ENCODE results near the gene TMEM120A. TPM values are rescaled to one million over a fixed set of nuclear protein-coding genes. Genes with fewer than 3 reads are reported as not detected.
"Not testable (repeated sequence)": the region's sequence is repeated elsewhere in the genome, so short reads cannot be mapped to it uniquely, and the experiment has no call there.

TMEM120A gene
- polyA plus RNA-seq = 32.2 TPM

DNA sequence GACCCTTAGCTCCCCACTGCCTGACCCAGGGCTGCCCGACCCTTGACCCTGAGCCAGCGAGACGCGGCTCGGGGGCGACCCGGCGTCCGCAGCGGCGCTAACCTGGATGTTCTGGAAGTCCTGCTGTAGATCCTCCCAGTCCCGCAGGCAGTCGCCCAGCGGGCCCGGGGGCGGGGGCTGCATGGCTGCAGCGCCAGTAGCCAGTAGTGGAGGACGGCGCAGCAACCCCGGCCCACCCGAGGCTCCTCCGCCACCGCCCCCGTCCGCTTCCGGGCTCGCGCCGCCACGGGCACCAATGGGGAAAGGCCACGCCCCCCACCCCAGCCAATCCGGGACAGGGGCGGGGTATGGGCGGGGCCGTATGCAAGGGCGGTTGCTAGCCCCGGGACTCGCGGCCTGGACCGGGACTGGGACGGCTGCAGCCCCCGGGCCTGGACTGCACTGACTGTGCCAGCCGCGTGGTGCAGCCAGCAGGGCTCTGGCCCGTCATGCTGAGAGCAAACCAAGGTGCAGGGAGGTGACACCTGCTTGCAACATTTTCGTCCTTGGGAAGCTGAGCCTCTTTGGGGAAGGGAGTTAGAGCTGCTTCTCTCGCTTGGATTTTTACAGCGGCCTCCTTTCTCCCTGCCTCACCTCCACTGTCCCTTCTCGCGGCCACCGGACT lies at the start of gene TMEM120A:
TMEM120A (minus strand) TSS at position 208 of the 664 bp plus-strand sequence; CDS start at position 183, 25 bp downstream.
- H3K9me3 Mint-ChIP-seq = no peaks in the 10 kb centered on the region
- peaks cover 7 to 21% (median 18%) of the 10 kb centered on the region in 3 donors for H3K4me1 Mint-ChIP-seq
- no peaks in the 10 kb centered on the region for H3K27me3 Mint-ChIP-seq
- H3K27ac Mint-ChIP-seq = peak within 1 kb of the TSS in 2 of 3 donors; percentile 70 to 80
- H3K36me3 Mint-ChIP-seq = peaks cover 6% of the 10 kb centered on the region
- H3K4me3 Mint-ChIP-seq = peak within 1 kb of the TSS; percentile 72 to 90 (median 82)

DNA sequence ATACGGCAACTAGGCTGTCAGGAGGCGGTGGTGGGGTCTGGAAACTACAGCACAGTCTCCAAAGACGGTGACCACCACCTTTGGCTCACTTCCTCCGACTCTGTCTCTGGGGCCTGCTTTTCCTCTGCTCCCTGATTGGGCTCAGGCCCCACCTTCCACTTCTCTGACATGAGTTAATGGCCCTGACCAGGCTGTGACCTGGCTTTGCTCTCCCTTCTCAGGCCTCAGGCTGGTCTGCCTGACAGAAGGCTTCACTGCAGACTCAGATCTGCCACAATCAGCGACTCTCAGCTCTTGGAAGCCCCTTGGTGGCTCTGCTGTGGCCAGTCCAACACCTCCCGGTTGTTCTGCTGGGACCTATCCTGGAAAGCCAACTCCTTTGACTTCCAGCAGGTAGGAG lies 45.7 kb upstream of the TMEM120A start:
- Mint-ChIP-seq H3K4me1 (peaks cover 5 to 10% (median 6%) of the 10 kb centered on the region in 3 donors), H3K36me3 (peaks cover 4% of the 10 kb centered on the region), H3K9me3 (no peaks in the 10 kb centered on the region), H3K27me3 (no peaks in the 10 kb centered on the region), H3K27ac (no peak overlapping the region), H3K4me3 (no peak overlapping the region)

DNA sequence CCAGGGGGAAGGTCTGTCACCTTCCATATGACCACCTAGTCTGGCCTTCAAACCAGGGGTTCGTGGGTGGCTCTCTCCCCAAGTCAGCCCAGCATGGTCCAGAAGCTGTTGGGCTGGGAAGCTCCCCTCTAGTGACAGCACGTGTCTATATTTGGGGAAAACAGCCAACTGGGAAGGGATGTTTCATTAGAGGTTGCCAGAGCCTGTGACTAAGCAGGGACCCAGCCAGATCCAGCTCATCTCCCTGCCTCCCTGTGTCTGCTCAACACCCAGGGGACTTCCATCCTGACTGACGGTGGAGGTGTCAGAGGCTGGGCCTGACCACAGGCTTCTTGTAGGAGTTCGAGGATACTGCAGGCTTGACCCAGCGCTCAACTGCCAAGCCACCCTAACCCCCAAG lies 42.9 kb upstream of the TMEM120A start:
- H3K4me1 Mint-ChIP-seq = peaks cover 5 to 6% (median 5%) of the 10 kb centered on the region in 3 donors
- no peak overlapping the region for H3K4me3 Mint-ChIP-seq
- no peaks in the 10 kb centered on the region for H3K9me3 Mint-ChIP-seq
- no peaks in the 10 kb centered on the region for H3K27me3 Mint-ChIP-seq
- H3K27ac Mint-ChIP-seq = no peak overlapping the region
- H3K36me3 Mint-ChIP-seq = peaks cover 4% of the 10 kb centered on the region

DNA sequence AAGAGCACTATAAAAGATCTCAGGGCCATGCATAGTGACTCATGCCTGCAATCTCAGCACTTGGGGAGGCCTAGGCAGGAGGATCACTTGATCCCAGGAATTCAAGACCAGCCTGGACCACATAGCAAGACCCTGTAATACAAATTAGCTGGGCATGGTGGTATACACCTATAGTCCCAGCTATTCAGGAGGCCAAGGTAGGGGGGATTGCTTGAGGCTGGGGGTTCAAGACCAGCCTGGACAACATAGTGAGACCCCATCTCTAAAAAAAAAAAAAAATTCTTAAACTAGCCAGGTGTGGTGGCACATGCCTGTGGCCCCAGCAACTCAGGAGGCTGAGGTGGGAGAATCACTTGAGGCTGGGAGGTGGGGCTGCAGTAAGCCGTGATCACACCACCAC lies 37.6 kb upstream of the TMEM120A start:
- Mint-ChIP-seq H3K36me3 (no peaks in the 10 kb centered on the region), H3K4me3 (no peak overlapping the region), H3K27me3 (no peaks in the 10 kb centered on the region), H3K4me1 (peaks cover 0 to 4% (median 2%) of the 10 kb centered on the region in 3 donors), H3K9me3 (no peaks in the 10 kb centered on the region), H3K27ac (no peak overlapping the region)

DNA sequence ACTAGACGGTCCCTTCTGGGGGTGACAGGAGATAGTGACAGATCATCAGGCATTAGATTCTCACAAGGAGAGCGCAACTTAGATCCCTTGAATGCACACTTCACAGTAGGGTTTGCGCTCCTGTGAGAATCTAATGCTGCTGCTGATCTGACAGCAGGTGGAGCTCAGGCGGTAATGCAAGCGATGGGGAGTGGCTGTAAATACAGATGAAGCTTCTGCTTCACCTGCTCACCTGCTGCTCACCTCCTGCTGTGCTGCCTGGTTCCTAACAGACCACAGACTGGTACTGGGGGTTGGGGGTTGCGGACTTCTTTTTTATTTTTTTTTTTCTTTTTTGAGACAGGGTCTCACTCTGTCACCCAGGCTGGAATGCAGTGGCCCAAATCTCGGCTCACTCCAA lies 35.3 kb upstream of the TMEM120A start:
- H3K36me3 Mint-ChIP-seq, H3K4me3 Mint-ChIP-seq, H3K27me3 Mint-ChIP-seq, H3K27ac Mint-ChIP-seq, H3K9me3 Mint-ChIP-seq, H3K4me1 Mint-ChIP-seq: not testable (repeated sequence)

DNA sequence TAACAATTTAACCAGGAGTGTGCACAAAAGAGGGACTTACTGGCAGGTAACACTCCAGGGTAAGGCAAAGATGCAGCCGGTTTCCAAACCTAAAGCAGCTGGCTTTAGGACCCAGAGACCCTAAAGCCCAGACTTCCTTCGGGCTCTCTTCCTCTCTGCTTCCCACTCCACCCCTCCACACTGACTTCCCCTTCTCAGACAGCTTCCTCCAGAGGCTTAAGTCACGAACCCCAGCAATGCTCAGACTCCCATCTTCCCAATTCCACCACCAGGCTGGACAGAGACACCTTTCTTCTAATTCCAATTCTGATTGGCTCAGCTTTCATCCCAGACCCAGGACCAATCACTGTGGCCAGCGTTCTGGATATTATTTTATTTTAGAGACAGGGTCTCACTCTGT lies 28.6 kb upstream of the TMEM120A start:
- Mint-ChIP-seq H3K4me3 (peak overlapping the region in 1 of 4 donors; percentile 42), H3K36me3 (peaks cover 5% of the 10 kb centered on the region), H3K9me3 (no peaks in the 10 kb centered on the region), H3K4me1 (peaks cover 4 to 8% (median 4%) of the 10 kb centered on the region in 3 donors), H3K27ac (no peak overlapping the region), H3K27me3 (no peaks in the 10 kb centered on the region)

DNA sequence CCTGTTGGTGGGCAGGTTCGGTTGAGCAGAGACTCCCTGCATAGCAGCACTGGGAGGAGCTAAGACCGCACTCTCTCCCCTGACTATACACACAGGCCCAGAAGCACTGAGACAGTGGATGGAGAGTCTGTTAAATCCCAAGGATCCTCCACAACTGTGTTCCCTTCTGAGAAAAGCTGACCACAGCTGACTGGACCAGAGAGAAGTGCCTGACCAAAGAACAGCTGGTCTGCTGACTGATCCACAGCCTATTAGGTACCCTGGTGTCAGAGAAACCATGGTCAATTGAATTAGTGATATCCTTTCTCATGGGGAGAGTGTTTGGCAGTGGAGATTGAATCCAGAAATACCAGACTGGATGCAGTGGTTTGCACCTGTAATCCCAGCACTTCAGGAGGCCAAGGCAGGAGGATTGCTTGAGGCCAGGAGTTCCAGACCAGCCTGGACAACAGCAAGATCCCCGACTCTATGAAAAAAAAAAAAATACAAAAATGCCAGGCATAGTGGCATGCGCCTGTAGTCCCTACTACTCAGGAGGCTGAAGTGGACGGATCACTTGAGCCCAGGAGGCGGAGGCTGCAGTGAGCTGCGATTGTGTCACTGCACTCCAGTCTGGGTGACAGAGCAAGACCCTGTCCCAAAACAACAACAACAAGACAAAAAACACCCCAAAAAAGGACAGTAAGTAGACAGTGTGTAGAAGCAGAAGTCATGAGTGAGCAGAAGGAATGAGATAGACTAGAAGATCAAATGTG lies 27.8 kb upstream of the TMEM120A start:
- no peaks in the 10 kb centered on the region for H3K9me3 Mint-ChIP-seq
- no peak overlapping the region for H3K27ac Mint-ChIP-seq
- peaks cover 5% of the 10 kb centered on the region for H3K36me3 Mint-ChIP-seq
- H3K4me1 Mint-ChIP-seq = peaks cover 4 to 8% (median 4%) of the 10 kb centered on the region in 3 donors
- H3K27me3 Mint-ChIP-seq = no peaks in the 10 kb centered on the region
- H3K4me3 Mint-ChIP-seq = peak overlapping the region in 1 of 4 donors; percentile 30

DNA sequence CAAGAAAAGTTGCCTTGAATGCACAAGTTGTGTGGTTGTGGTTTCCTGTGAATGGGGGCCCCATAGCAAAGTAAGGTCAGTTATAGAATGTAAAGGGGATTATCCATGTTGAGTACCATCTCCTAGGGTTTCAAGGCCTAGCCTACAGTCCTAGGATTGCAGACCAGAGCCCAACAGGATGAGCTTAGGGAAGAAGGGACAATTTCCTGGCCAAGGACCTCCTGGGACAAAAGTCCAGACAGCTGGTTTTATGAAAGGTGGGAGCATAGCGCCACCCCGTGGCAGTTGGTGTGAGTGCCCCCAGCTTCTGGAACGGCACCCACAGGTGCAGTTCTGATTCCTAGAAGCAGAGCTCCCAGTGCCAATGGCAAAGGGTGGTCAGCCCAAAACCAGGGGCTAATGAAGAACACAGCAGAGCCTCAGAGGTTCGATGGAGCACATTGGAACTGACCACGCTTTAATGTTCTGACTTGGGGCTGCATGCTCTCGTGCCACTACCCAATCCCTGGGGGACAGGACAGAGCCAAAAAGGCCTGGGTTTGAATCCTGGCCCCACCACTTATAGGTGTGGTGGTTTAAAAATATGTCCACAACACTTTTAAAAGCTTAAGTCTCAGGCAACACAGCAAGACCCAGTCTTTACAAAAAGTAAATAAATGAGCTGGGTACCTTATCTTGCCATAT lies 25.8 kb upstream of the TMEM120A start:
- H3K4me3 Mint-ChIP-seq = no peak overlapping the region
- H3K27me3 Mint-ChIP-seq = no peaks in the 10 kb centered on the region
- H3K4me1 Mint-ChIP-seq = peaks cover 4 to 9% (median 4%) of the 10 kb centered on the region in 3 donors
- no peaks in the 10 kb centered on the region for H3K9me3 Mint-ChIP-seq
- H3K36me3 Mint-ChIP-seq = peaks cover 4% of the 10 kb centered on the region
- H3K27ac Mint-ChIP-seq = peak overlapping the region in 1 of 3 donors; percentile 63

DNA sequence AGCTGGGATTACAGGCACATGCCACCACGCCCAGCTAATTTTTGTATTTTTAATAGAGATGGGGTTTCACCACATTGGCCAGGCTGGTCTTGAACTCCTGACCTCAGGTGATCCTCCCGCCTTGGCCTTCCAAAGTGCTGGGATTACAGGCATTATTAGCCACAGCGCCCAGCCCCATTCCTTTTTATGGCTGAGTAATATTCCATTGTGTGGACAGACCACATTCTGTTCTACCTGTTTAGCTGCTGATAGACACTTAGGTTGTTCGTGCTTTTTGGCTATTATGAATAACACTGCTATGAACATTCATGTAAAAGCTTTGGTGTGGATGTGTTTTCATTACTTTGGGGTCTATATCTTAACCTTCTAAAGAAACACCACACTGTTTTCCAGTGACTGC lies 24.1 kb upstream of the TMEM120A start:
- not testable (repeated sequence) for H3K9me3 Mint-ChIP-seq, H3K27me3 Mint-ChIP-seq, H3K27ac Mint-ChIP-seq, H3K4me1 Mint-ChIP-seq, H3K4me3 Mint-ChIP-seq, H3K36me3 Mint-ChIP-seq

DNA sequence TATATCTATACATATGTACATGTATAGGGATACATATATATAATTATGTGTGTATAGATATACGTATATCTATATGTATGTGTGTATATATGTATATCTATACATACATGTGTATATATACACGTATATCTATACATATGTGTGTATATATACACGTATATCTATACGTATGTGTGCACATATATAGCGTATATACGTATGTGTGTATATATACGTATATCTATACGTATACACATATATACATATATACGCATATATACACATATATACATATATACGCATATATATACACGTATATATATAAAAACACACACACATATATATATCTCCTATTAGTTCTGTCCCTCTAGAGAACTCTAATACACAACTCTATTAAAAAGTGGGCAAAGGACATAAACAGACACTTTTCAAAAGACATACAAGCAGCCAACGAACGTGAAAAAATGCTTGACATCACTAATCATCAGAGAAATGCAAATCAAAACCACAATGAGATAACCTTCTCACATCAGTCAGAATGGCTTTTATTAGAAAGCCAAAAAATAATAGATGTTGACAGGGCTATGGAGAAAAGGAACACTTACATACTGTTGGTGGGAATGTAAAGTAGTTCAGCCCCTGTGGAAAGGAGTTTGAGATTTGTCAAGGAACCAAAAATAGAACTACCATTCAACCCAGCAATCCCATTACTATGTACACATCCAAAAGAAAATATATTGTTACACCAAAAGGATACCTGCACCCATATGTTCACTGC lies 22.0 kb upstream of the TMEM120A start:
- H3K9me3 Mint-ChIP-seq = no peaks in the 10 kb centered on the region
- no peak overlapping the region for H3K27ac Mint-ChIP-seq
- peaks cover 7% of the 10 kb centered on the region for H3K36me3 Mint-ChIP-seq
- peaks cover 4 to 7% (median 5%) of the 10 kb centered on the region in 3 donors for H3K4me1 Mint-ChIP-seq
- H3K27me3 Mint-ChIP-seq = no peaks in the 10 kb centered on the region
- H3K4me3 Mint-ChIP-seq = no peak overlapping the region

DNA sequence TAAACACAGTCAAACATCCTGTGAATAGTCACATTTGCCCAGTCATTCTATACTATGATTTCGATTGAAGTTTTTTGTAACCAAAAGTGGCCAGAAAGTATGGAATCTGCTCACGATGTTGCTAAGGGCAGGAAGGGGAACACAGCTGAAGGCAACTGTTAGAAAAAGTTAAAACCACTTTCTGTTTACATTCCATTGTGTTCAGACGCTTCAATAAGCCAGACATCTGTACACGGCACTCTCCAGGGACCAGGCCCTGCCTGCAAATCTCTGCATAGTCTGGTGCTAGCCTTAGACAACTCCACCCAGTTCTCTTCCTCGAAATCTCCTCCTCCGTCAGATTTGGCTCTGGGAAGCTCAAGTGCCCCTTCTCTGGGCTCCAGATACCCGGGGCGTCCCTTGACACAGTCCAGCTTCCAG lies 17.1 kb upstream of the TMEM120A start:
- no peak overlapping the region for H3K27ac Mint-ChIP-seq
- H3K27me3 Mint-ChIP-seq = no peaks in the 10 kb centered on the region
- peaks cover 9% of the 10 kb centered on the region for H3K36me3 Mint-ChIP-seq
- H3K4me3 Mint-ChIP-seq = no peak overlapping the region
- H3K4me1 Mint-ChIP-seq = peaks cover 6 to 10% (median 10%) of the 10 kb centered on the region in 3 donors
- no peaks in the 10 kb centered on the region for H3K9me3 Mint-ChIP-seq

DNA sequence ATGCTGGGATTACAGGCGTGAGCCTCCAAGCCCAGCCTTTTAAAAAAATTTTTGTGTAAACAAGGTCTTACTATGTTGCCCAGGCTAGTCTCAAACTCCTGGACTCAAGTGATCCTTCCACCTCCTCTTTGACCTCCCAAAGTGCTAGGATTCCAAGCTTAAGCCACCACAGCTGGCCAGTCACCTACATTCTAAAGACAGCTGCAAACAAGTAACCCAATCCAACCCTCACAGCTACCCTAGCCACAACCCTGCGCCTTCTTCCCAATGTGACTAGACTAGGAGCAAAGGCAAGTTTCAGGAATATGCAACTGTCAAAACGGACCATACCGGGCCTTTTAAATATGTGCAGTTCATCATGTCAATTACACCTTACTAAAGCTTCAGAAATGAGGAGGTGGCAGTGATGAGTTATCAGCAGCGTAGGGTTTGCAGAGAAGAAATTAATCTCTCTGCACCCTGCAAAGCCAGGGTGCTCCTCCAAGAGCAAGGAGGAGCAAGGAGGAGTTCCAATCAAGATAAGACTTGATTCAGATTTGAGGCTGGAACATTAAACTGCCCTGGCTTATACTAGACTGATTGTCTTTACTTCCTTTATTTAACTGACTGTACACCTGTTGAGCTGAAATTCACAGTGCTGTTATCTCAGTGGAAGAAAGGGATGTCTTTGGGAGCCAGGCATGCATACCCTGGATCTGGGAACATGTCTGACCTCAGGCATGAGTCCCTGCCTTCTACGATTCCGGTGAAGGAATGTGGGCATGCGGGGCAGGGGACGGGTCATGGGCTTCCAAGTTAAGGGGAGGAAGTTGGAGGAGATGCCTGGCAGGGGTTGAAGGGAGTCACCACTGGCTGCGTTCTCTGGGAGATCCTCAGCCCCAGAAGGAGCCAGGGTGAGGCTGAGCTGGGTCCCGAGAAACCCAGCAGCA lies 15.5 kb upstream of the TMEM120A start:
- Mint-ChIP-seq H3K27ac (peak overlapping the region in 2 of 3 donors; percentile 75 to 84), H3K36me3 (peaks cover 5% of the 10 kb centered on the region), H3K4me3 (no peak overlapping the region), H3K27me3 (no peaks in the 10 kb centered on the region), H3K4me1 (peaks cover 6 to 10% (median 10%) of the 10 kb centered on the region in 3 donors), H3K9me3 (no peaks in the 10 kb centered on the region)

DNA sequence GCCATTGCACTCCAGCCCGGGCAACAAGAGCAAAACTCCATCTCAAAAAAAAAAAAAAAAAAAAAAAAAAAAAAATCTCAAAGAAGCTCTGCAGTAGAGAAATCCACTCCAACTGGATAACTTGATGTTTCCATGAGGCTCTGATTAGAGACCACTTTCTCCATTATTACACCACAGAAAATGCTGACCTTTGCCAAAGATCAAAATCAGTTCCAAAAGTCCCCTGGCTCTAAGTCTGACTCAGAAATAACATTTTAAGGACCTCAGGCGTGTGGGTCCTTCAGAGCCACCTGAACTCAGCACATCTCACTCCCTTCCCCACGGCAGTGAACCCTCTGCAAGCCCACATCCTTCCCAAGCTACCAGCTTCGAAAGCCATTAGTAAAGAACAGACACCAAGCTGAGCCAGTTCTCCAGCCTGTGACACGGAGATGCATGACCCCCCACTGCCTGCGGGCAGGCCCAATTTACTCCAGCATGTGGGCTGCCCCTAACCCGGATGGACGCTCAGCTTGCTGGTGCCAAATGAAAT lies 13.8 kb upstream of the TMEM120A start:
- H3K36me3 Mint-ChIP-seq = peaks cover 2% of the 10 kb centered on the region
- no peaks in the 10 kb centered on the region for H3K27me3 Mint-ChIP-seq
- no peak overlapping the region for H3K4me3 Mint-ChIP-seq
- no peaks in the 10 kb centered on the region for H3K9me3 Mint-ChIP-seq
- no peak overlapping the region for H3K27ac Mint-ChIP-seq
- H3K4me1 Mint-ChIP-seq = peaks cover 6 to 10% (median 8%) of the 10 kb centered on the region in 3 donors

DNA sequence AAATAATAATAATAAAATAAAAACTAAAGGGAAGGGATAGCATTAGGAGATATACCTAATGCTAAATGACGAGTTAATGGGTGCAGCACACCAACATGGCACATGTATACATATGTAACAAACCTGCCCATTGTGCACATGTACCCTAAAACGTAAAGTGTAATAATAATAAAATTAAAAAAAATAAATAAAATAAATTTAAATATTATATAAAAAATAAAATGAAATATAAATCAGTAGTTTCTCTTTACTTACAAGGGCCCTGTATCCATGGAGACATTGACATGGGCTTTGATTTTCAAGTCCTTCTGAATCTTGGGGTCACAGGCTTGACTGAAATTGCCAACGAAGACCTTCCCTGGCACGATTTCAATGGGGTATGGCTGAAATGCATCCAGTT lies 10.6 kb upstream of the TMEM120A start:
- not testable (repeated sequence) for H3K9me3 Mint-ChIP-seq, H3K36me3 Mint-ChIP-seq, H3K4me1 Mint-ChIP-seq, H3K27ac Mint-ChIP-seq, H3K27me3 Mint-ChIP-seq, H3K4me3 Mint-ChIP-seq

Measured in IgD-negative memory B cell (primary cell).